Gastrocnemius medialis (tissue), 4 donors: ENCODE measurements around the gene PTPRT. TPM values are rescaled to one million over a fixed set of nuclear protein-coding genes. Genes with fewer than 3 reads are reported as not detected.

Source experiments
- ATAC-seq, 2 donors: fragments of 150-250 bp; one replicate each; pipeline ENCODE4 v1.9.1; 2016
- DNase-seq, 2 donors: peaks; one replicate each; pipeline ENCODE4 v3.0.0-alpha.2; 2019
- H3K27ac ChIP-seq, 4 donors: fragments of 200-600 bp; sonication (generic); 1 replicate in 1 of 4; 2 replicates in 3 of 4; pipeline ENCODE4 v1.5.1; 2016 to 2018; ENCODE audit warnings: mild to moderate bottlenecking in 2 of 4, moderate library complexity in 1 of 4
- H3K27me3 ChIP-seq, 3 donors: fragments of 200-600 bp; sonication (generic) in 2 of 3; 1 replicate in 1 of 3; 2 replicates in 2 of 3; pipeline versions ENCODE4 v1.5.1 to v1.6.0; 2016 to 2019; ENCODE audit warnings: mild to moderate bottlenecking in 1 of 3, moderate library complexity in 1 of 3
- H3K36me3 ChIP-seq, 2 donors: fragments of 200-600 bp; sonication (generic) in 1 of 2; one replicate each; pipeline ENCODE4 v1.5.1; 2017 to 2018
- H3K4me1 ChIP-seq, 2 donors: fragments of 200-600 bp; sonication (generic) in 1 of 2; one replicate each; pipeline ENCODE4 v1.5.1; 2016 to 2017; ENCODE audit warnings: mild to moderate bottlenecking in 2 of 2
- H3K4me3 ChIP-seq, 4 donors: fragments of 200-600 bp; sonication (generic) in 3 of 4; 1 replicate in 1 of 4; 2 replicates in 3 of 4; pipeline ENCODE4 v1.5.1; 2016 to 2019; ENCODE audit warnings: mild to moderate bottlenecking in 2 of 4
- H3K9me3 ChIP-seq, 3 donors: fragments of 200-600 bp; sonication (generic) in 2 of 3; 1 replicate in 1 of 3; 2 replicates in 2 of 3; pipeline ENCODE4 v1.5.1; 2016 to 2019
- POLR2A ChIP-seq, 2 donors: fragments of 450-650 bp; IDR thresholded peaks; one replicate each; pipeline ENCODE4 v1.6.1; 2017; ENCODE audit warnings: antibody characterized with exemption in 2 of 2, mild to moderate bottlenecking in 2 of 2, moderate library complexity in 2 of 2
- in situ Hi-C, 4 donors: fragments of 200-750 bp; cut with MboI; loops; one replicate each; pipeline versions ENCODE4 v1.15.0 to v1.8.0; 2017; ENCODE audit warnings: low sequenced_read_pairs in 4 of 4
- intact Hi-C: fragments of 100-400 bp; cut with DNase I; formaldehyde crosslinking; loops from one replicate; pipeline ENCODE4 v1.15.1; 2023; ENCODE audit warnings: low total_unique reads
- total RNA-seq, 4 donors: library from RNA; depleted of rRNA; stranded (reverse); fragments of >200 nt; gene quantifications; one replicate each; pipeline versions ENCODE4 v1.1.0 to v1.2.3, GENCODE V29; 2016
- TF ChIP-seq, protein P1 (sequence below), 5 experiments: fragments of 450-650 bp in 3 of 5; fragments of 200-600 bp in 2 of 5; sonication (generic) in 2 of 5; IDR thresholded peaks in 4 of 5; conservative IDR thresholded peaks in 1 of 5; 1 replicate in 4 of 5; 2 replicates in 1 of 5; pipeline ENCODE4 v1.5.1; 2016 to 2019; ENCODE audit warnings: antibody characterized with exemption in 5 of 5, mild to moderate bottlenecking in 3 of 5, moderate library complexity in 3 of 5

The PTPRT gene
- total RNA-seq, 4 donors from 2014 or later = not detected

- Histone ChIP-seq H3K27me3 (no peaks in the 10 kb centered on the region), H3K9me3 (no peaks in the 10 kb centered on the region), H3K27ac (no peak overlapping the region), H3K4me1 (no peaks in the 10 kb centered on the region), H3K36me3 (no peaks in the 10 kb centered on the region), H3K4me3 (no peak overlapping the region)
- ATAC-seq (no peak), DNase-seq (no peak)
- TF ChIP-seq, protein P1, sequence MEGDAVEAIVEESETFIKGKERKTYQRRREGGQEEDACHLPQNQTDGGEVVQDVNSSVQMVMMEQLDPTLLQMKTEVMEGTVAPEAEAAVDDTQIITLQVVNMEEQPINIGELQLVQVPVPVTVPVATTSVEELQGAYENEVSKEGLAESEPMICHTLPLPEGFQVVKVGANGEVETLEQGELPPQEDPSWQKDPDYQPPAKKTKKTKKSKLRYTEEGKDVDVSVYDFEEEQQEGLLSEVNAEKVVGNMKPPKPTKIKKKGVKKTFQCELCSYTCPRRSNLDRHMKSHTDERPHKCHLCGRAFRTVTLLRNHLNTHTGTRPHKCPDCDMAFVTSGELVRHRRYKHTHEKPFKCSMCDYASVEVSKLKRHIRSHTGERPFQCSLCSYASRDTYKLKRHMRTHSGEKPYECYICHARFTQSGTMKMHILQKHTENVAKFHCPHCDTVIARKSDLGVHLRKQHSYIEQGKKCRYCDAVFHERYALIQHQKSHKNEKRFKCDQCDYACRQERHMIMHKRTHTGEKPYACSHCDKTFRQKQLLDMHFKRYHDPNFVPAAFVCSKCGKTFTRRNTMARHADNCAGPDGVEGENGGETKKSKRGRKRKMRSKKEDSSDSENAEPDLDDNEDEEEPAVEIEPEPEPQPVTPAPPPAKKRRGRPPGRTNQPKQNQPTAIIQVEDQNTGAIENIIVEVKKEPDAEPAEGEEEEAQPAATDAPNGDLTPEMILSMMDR (IDR thresholded peaks at IDR 0.05 in 4 of 5, conservative IDR thresholded peaks at IDR 0.05 in 1 of 5) = no peak
- no peak for TF ChIP-seq POLR2A (IDR thresholded peaks at IDR 0.05)
- intact Hi-C loops (no loop called here), in situ Hi-C loops (no loop called here)
Observed at GRCh38 chr20:42754706-42755105, 435.0 kb downstream of the PTPRT start.

- intact Hi-C loops = no loop called here
Observed at GRCh38 chr20:42752620-42753019, 437.1 kb downstream of the PTPRT start.

DNA sequence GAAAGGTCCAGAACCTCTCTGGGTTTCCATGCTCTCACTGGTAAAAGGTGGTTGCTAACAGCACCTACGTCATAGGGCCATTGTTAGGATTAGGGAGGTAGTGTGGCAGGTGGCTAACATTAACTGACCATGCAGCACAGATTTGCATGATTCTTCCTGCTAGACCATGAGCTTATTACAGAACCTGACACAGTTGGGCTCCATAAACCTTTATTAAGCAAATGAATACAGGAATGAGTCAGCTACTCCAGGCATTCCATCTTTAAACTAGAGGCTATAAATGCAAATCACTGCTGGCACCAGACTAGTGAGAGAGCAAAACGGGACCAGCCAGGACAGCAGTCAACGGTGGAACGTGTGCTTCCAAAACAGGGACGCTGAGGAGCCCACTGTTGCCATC is 440.1 kb downstream of the PTPRT start:
- Histone ChIP-seq H3K27ac (no peak overlapping the region), H3K27me3 (no peaks in the 10 kb centered on the region), H3K4me3 (no peak overlapping the region), H3K9me3 (no peaks in the 10 kb centered on the region), H3K36me3 (no peaks in the 10 kb centered on the region), H3K4me1 (no peaks in the 10 kb centered on the region)
- DNase-seq (no peak), ATAC-seq (no peak)
- intact Hi-C loops (no loop called here), in situ Hi-C loops (no loop called here)
- no peak for TF ChIP-seq POLR2A (IDR thresholded peaks at IDR 0.05)
- TF ChIP-seq, protein P1 (IDR thresholded peaks at IDR 0.05 in 4 of 5, conservative IDR thresholded peaks at IDR 0.05 in 1 of 5) = no peak

More at GRCh38 chr20:42752620-42753019, 437.1 kb downstream of the PTPRT start:
- ATAC-seq (no peak), DNase-seq (no peak)
- Histone ChIP-seq H3K4me1 (no peaks in the 10 kb centered on the region), H3K36me3 (no peaks in the 10 kb centered on the region), H3K27me3 (no peaks in the 10 kb centered on the region), H3K4me3 (no peak overlapping the region), H3K9me3 (no peaks in the 10 kb centered on the region), H3K27ac (no peak overlapping the region)
- in situ Hi-C loops = no loop called here
- TF ChIP-seq POLR2A (IDR thresholded peaks at IDR 0.05) = no peak
- TF ChIP-seq, protein P1 (IDR thresholded peaks at IDR 0.05 in 4 of 5, conservative IDR thresholded peaks at IDR 0.05 in 1 of 5) = no peak

DNA sequence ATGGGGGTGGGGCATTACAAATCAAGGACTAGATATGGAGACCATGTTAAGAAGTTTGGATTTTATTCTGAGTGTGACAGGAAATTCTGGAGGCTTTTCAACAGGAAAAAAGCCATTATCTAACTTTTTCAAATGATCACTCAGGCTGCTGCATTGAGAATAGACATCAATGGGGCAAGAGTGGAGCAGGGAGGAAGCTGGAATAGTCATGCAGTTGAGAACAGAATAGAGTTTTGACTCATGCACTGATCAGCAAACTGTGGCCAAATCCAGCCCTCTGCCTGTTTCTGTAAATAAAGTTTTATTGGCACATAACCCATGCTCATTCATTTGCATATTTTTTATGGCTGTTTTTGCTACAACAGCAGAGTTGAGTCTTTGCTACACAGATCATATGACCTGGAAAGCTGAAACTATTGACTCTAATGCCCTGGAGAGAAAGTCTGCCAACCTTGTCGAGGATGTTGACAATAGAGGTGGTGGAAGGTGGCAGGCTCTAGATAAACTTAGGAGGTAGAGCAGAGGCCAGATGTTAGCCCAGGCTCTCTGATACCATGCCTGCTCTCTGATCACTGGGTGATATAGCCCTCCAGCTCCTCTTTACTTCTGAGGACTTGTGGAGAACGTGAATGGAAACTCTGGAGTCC is 441.8 kb downstream of the PTPRT start:
- intact Hi-C loops = no loop called here
- ATAC-seq = no peak
- H3K36me3 ChIP-seq = no peaks in the 10 kb centered on the region
- DNase-seq = no peak
- TF ChIP-seq POLR2A (IDR thresholded peaks at IDR 0.05) = no peak
- TF ChIP-seq, protein P1 (IDR thresholded peaks at IDR 0.05 in 4 of 5, conservative IDR thresholded peaks at IDR 0.05 in 1 of 5) = no peak
- no peaks in the 10 kb centered on the region for H3K27me3 ChIP-seq
- no peaks in the 10 kb centered on the region for H3K9me3 ChIP-seq
- H3K27ac ChIP-seq = no peak overlapping the region
- H3K4me3 ChIP-seq = no peak overlapping the region
- in situ Hi-C loops = no loop called here
- H3K4me1 ChIP-seq = no peaks in the 10 kb centered on the region
